Activated CD4-positive, alpha-beta T cell treated with anti-CD3 and anti-CD28 coated beads for 4 hours (primary cell): ENCODE results near the gene NPIPB4.
"Not testable (repeated sequence)": the region's sequence is repeated elsewhere in the genome, so short reads cannot be mapped to it uniquely, and the experiment has no call there.

Experiments used
- DNase-seq, 2 donors: peaks; one replicate each; pipeline ENCODE4 v3.0.0-alpha.2; 2020

NPIPB4 gene

GRCh38 chr16:21857656-21858055, at the start of gene NPIPB4:
Gene NPIPB4, minus strand, starts transcription at chr16:21857756. Its CDS starts 378 bp downstream, at chr16:21857378.
- not testable (repeated sequence) for DNase-seq

GRCh38 chr16:21898998-21899397, 41.4 kb upstream of the NPIPB4 start:
- not testable (repeated sequence) for DNase-seq

GRCh38 chr16:21881988-21882387, 24.4 kb upstream of the NPIPB4 start:
- peak; percentile 11 to 26 for DNase-seq

- DNase-seq, result not testable (repeated sequence)
These were observed 20.4 kb downstream of the NPIPB4 start for GRCh38 chr16:21837186-21837585.

GRCh38 chr16:21836334-21836733, 21.2 kb downstream of the NPIPB4 start:
- peak in 1 of 2 donors; percentile 5 for DNase-seq

GRCh38 chr16:21835747-21836146, 21.8 kb downstream of the NPIPB4 start:
- not testable (repeated sequence) for DNase-seq

- DNase-seq, result not testable (repeated sequence)
These were observed 23.3 kb downstream of the NPIPB4 start for GRCh38 chr16:21834211-21834610.

- not testable (repeated sequence) for DNase-seq
These were observed 27.6 kb downstream of the NPIPB4 start for GRCh38 chr16:21829929-21830328.

- DNase-seq, result not testable (repeated sequence)
These were observed 31.4 kb downstream of the NPIPB4 start for GRCh38 chr16:21826067-21826706.

- not testable (repeated sequence) for DNase-seq
These were observed 32.0 kb downstream of the NPIPB4 start for GRCh38 chr16:21825526-21825925.

- DNase-seq, result not testable (repeated sequence)
These were observed 34.3 kb downstream of the NPIPB4 start for GRCh38 chr16:21823258-21823657.

GRCh38 chr16:21820908-21821465, 36.6 kb downstream of the NPIPB4 start:
- not testable (repeated sequence) for DNase-seq

- DNase-seq, result peak; percentile 59 to 63
These were observed 37.3 kb downstream of the NPIPB4 start for GRCh38 chr16:21820028-21820907.

- not testable (repeated sequence) for DNase-seq
These were observed 37.9 kb downstream of the NPIPB4 start for GRCh38 chr16:21819617-21820016.

- not testable (repeated sequence) for DNase-seq
These were observed 40.5 kb downstream of the NPIPB4 start for GRCh38 chr16:21817012-21817411.

GRCh38 chr16:21815694-21816093, 41.9 kb downstream of the NPIPB4 start:
- DNase-seq, result not testable (repeated sequence)

- DNase-seq, result not testable (repeated sequence)
These were observed 55.2 kb downstream of the NPIPB4 start for GRCh38 chr16:21802375-21802663.

- DNase-seq, result not testable (repeated sequence)
These were observed 55.8 kb downstream of the NPIPB4 start for GRCh38 chr16:21801538-21802374.

- not testable (repeated sequence) for DNase-seq
These were observed 59.0 kb downstream of the NPIPB4 start for GRCh38 chr16:21798601-21799000.

GRCh38 chr16:21793310-21793709, 64.2 kb downstream of the NPIPB4 start:
- not testable (repeated sequence) for DNase-seq

- not testable (repeated sequence) for DNase-seq
These were observed 67.0 kb downstream of the NPIPB4 start for GRCh38 chr16:21790506-21790905.
